Small intestine (tissue), 7 donors: Measurements from ENCODE around the gene PIEZO1. TPM values are rescaled to one million over a fixed set of nuclear protein-coding genes. Genes with fewer than 3 reads are reported as not detected.
A peak's percentile ranks its signal among the peaks of the same experiment; 100 is the strongest.
"Not testable (repeated sequence)": the region's sequence is repeated elsewhere in the genome, so short reads cannot be mapped to it uniquely, and the experiment has no call there.

Source experiments
- DNase-seq, 2 donors: peaks; one replicate each; pipeline versions ENCODE4 v3.0.0 to v3.0.0-alpha.2; 2013
- FAIRE-seq: peaks from 2 replicates; lab custom pipeline; 2012; peaks lifted over from hg19 to GRCh38; lab: Jason Lieb, UNC
- H3K27ac ChIP-seq, 3 donors: one replicate each; pipeline ENCODE4 v1.5.1; 2013; ENCODE audit warnings: low read length in 2 of 3, mild to moderate bottlenecking in 2 of 3, control low read depth in 1 of 3, inconsistent platforms in 1 of 3, low read depth in 1 of 3, moderate library complexity in 1 of 3
- H3K27me3 ChIP-seq, 3 donors: one replicate each; pipeline ENCODE4 v1.6.1; 2013; ENCODE audit warnings: low read length in 3 of 3, inconsistent platforms in 1 of 3; ENCODE audit not compliant: control insufficient read depth in 3 of 3, insufficient read depth in 3 of 3
- H3K36me3 ChIP-seq, 3 donors: one replicate each; pipeline ENCODE4 v1.6.1; 2013; ENCODE audit warnings: low read length in 3 of 3, inconsistent platforms in 1 of 3, low read depth in 1 of 3, mild to moderate bottlenecking in 1 of 3, moderate library complexity in 1 of 3; ENCODE audit not compliant: control insufficient read depth in 3 of 3, insufficient read depth in 2 of 3
- H3K4me1 ChIP-seq, 3 donors: one replicate each; pipeline ENCODE4 v1.6.1; 2013; ENCODE audit warnings: low read length in 2 of 3, inconsistent platforms in 1 of 3, low read depth in 1 of 3, mild to moderate bottlenecking in 1 of 3, moderate library complexity in 1 of 3; ENCODE audit not compliant: control insufficient read depth in 3 of 3, insufficient read depth in 2 of 3
- H3K4me3 ChIP-seq, 3 donors: one replicate each; pipeline ENCODE4 v1.5.1; 2013; ENCODE audit warnings: low read length in 3 of 3, control low read depth in 1 of 3, inconsistent platforms in 1 of 3, low read depth in 1 of 3, mild to moderate bottlenecking in 1 of 3, moderate library complexity in 1 of 3
- H3K9me3 ChIP-seq, 2 donors: one replicate each; pipeline ENCODE4 v1.6.1; 2013; ENCODE audit warnings: low read depth in 1 of 2, low read length in 1 of 2; ENCODE audit not compliant: control insufficient read depth in 2 of 2, insufficient read depth in 1 of 2
- WGBS, 3 donors: extraction: QIAGEN DNeasy Blood & Tissue Kit; methylation state at CpG; one replicate each; pipeline ENCODE4 v1.1.7; 2013; 5-methylcytosine and 5-hydroxymethylcytosine counted together
- polyA plus RNA-seq, 4 donors: library from polyadenylated mRNA; stranded (reverse) in 3 of 4; unstranded in 1 of 4; fragments of 200-250 nt in 3 of 4; fragments of 120-200 nt in 1 of 4; gene quantifications; one replicate each; pipeline versions ENCODE4 v1.2.1 to v1.2.3, GENCODE V29; 2013
- donor health status: healthy with polysubstance abuse.
- donor health status: control.
- donor health status: control.
- donor health status: Bipolar disorder and iron deficiency.
- donor health status: healthy.

The PIEZO1 gene
- polyA plus RNA-seq, 4 donors = 22.8 to 95.0 (median 57.7) TPM

DNA sequence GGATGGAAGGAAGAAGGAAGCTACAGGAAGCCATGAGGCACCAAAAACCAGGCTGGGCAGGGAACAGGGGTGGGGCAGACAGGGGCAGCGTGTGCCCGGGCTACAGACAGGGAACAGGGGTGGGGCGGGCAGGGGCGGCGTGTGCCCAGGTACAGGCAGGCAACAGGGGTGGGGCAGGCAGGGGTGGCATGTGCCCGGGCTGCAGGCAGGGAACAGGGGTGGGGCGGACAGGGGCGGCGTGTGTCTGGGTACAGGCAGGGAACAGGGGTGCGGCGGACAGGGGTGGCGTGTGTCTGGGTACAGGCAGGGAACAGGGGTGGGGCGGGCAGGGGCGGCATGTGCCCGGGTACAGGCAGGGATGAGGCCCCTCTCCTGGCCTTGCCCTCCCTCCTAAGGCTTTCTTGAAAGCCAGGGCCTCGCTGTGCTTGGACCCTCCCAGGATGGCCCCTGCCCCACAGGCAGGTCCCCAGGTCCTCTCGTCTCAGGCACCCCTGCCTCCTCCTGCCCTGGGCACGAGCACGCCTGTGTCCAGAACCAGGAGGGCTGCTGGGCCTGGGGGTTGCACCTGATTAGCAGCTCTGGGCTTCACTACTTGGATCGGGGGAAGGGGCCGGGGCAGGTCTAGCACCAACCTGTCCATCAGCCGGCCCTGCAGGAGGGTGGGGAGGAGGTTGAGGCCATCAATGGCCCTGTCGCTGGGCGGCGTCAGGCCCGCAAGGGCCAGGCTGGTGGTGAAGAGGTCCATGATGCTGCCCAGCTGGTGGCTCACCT, 41.2 kb upstream of the PIEZO1 start:
- 58 to 84% (median 62%) methylated on average over 16 to 26 of the region's 26 CpGs for WGBS, 3 donors

GRCh38 chr16:88825146-88825545, 40.1 kb upstream of the PIEZO1 start:
- FAIRE-seq (no peak), DNase-seq (no peak)
- Histone ChIP-seq H3K27me3 (no peaks in the 10 kb centered on the region), H3K4me1 (peaks cover 0 to 2% (median 0%) of the 10 kb centered on the region in 3 donors), H3K4me3 (no peak overlapping the region), H3K36me3 (peaks cover 0 to 82% (median 5%) of the 10 kb centered on the region in 3 donors), H3K27ac (no peak overlapping the region), H3K9me3 (no peaks in the 10 kb centered on the region)
- 88 to 97% (median 93%) methylated on average over 5 to 12 of the region's 12 CpGs for WGBS, 3 donors

More for the DNA sequence above, 41.2 kb upstream of the PIEZO1 start:
- peak in 1 of 2 donors; percentile 89 for DNase-seq
- H3K36me3 ChIP-seq = peaks cover 0 to 74% (median 5%) of the 10 kb centered on the region in 3 donors
- H3K4me1 ChIP-seq = peaks cover 0 to 2% (median 0%) of the 10 kb centered on the region in 3 donors
- H3K9me3 ChIP-seq = no peaks in the 10 kb centered on the region
- H3K27ac ChIP-seq = peak overlapping the region in 1 of 3 donors; percentile 73
- FAIRE-seq = no peak
- H3K4me3 ChIP-seq = no peak overlapping the region
- H3K27me3 ChIP-seq = no peaks in the 10 kb centered on the region

DNA sequence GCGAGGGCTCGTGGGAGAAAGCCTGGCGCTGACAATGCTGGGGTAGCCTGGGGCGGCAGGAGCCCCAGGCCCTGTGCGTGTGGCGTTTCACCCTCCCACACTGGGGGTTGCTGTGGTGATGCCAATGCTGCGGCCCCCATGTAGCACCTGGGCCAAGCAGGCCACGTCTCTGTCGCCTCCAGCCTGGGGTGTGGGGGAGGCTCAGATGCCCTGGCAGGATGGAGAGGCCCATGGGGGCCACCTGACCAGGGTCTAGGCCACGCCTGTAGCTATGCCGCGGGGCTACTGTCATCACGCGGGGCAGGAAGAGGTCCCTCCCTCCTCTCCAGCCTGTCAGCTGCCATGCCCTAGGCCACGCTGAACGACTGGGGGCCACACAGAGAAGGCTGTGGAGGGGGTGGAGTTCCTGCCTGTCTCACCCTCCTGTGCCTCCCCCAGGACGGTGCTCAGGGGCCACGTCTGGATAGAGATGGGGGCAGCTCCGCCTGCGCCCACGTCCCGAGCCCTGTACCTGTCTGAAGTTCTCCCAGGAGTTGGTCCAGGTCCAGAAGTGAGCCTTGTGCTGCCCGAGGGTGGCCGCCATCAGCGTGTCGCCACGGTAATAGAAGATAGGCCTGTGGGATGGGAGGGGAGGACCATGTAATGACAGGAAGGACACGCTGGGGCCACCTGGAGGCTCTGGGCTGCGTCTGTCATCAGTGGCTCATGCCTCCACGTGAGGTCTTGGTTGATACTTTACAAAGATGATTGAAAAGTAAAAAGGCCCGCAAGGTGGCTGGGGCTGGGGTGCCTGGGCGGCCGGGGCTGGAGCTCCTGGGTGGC, 39.4 kb upstream of the PIEZO1 start:
- Histone ChIP-seq H3K36me3 (peaks cover 0 to 79% (median 5%) of the 10 kb centered on the region in 3 donors), H3K4me1 (peaks cover 0 to 2% (median 0%) of the 10 kb centered on the region in 3 donors), H3K9me3 (no peaks in the 10 kb centered on the region), H3K27ac (no peak overlapping the region), H3K27me3 (no peaks in the 10 kb centered on the region), H3K4me3 (no peak overlapping the region)
- FAIRE-seq (no peak), DNase-seq (no peak)
- 81 to 86% (median 85%) methylated on average over 33 of the region's 33 CpGs for WGBS, 3 donors

GRCh38 chr16:88823646-88824045, 38.6 kb upstream of the PIEZO1 start:
- DNase-seq, H3K9me3 ChIP-seq, H3K4me3 ChIP-seq, FAIRE-seq, H3K27ac ChIP-seq, H3K27me3 ChIP-seq, H3K4me1 ChIP-seq: not testable (repeated sequence)
- WGBS, 3 donors = 96 to 98% (median 97%) methylated on average over 15 to 30 of the region's 31 CpGs
- peaks cover 0 to 74% (median 5%) of the 10 kb centered on the region in 3 donors for H3K36me3 ChIP-seq

DNA sequence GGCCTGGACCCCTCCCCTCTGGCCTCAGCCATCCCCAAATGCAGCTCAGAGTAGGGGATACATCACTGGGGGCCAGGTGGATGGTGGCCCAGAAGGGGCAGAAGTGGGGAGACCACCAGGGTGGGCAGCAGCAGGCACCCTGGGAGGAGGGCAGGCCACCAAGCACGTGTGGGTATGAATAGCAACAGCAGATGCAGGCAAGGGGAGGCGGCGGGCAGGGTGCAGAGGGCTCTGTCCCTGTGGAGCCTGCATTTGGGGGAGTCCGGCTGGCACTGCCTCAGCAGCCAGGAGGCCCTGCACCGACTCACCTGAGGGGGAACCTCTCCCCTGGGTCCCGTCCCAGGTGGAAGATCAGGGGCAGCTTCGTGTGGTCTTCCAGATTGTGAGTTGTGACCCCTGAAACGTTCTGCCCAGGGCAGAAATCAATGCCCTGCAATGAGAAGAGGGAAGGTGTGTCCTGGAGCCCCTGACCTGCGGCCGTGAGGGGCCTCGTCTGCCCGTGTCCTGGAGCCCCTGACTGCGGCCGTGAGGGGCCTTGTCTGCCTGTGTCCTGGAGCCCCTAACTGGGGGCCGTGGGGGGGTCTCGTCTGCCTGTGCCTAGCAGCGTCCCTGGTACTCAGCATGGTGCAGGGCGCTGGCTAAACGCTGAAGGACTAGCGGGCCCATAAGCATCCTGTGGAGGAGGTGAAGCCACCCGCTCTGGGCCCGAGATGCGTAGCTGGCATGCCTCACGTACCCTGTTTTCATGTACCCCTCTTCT, 37.4 kb upstream of the PIEZO1 start:
- H3K27me3 ChIP-seq = no peaks in the 10 kb centered on the region

DNA sequence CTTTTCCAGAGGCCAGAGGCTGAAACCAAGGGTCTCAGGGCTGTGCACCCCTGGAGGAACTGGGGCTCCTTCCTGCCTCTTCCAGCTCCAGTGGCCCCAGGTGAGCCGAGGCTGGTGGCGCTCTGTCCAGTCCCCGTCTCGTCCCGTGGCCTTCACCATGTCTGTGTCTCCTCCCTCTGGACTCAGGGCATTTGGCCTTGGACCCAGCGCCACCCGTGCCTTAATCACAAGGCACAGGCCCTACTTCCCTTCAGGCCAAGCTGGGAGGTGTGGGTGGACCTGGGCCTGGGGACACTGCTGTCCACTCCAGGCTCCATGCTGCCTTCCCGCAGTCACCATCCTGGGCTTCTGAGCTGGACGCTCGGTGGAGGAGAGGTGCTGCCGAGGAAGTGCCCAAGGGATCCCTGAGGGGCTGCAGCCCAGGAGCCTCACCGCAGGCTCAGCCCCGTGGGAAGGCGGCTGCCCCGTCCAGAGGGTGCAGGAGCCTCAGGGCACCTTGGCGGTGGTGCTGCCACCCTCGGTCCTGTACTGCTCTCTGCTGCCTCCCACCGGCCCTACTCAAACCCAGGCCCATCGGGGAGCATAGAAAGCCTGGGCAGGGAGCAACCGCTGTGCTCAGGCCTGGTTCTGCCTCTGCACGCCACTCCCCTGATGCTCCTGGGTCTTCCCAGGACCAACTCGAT, 36.3 kb upstream of the PIEZO1 start:
- DNase-seq = no peak
- H3K27me3 ChIP-seq = no peaks in the 10 kb centered on the region

More for the DNA sequence above, 37.4 kb upstream of the PIEZO1 start:
- 91 to 94% (median 94%) methylated on average over 24 of the region's 24 CpGs for WGBS, 3 donors
- Histone ChIP-seq H3K4me3 (no peak overlapping the region), H3K27ac (no peak overlapping the region), H3K9me3 (no peaks in the 10 kb centered on the region), H3K36me3 (peaks cover 0 to 73% (median 5%) of the 10 kb centered on the region in 3 donors), H3K4me1 (peaks cover 0 to 2% (median 0%) of the 10 kb centered on the region in 3 donors)
- FAIRE-seq = no peak
- DNase-seq = no peak

GRCh38 chr16:88820385-88821025, 35.5 kb upstream of the PIEZO1 start:
- FAIRE-seq (no peak), DNase-seq (no peak)
- WGBS, 3 donors = 79 to 91% (median 90%) methylated on average over 19 to 20 of the region's 20 CpGs
- Histone ChIP-seq H3K27ac (no peak overlapping the region), H3K9me3 (no peaks in the 10 kb centered on the region), H3K4me1 (no peaks in the 10 kb centered on the region), H3K36me3 (peaks cover 0 to 67% (median 5%) of the 10 kb centered on the region in 3 donors), H3K27me3 (no peaks in the 10 kb centered on the region), H3K4me3 (no peak overlapping the region)

More for the DNA sequence above, 36.3 kb upstream of the PIEZO1 start:
- Histone ChIP-seq H3K9me3 (no peaks in the 10 kb centered on the region), H3K36me3 (peaks cover 0 to 72% (median 5%) of the 10 kb centered on the region in 3 donors), H3K4me3 (no peak overlapping the region), H3K4me1 (no peaks in the 10 kb centered on the region), H3K27ac (no peak overlapping the region)
- WGBS, 3 donors = 82 to 89% (median 86%) methylated on average over 19 to 22 of the region's 22 CpGs
- no peak for FAIRE-seq
